A673 (cell line): Measurements from ENCODE around the gene TXNDC8.

Source experiments
- CTCF ChIP-seq: fragments of 300-800, 200-600 bp; sonication (generic); conservative IDR thresholded peaks from 2 replicates; pipeline ENCODE4 v1.5.1; 2017; ENCODE audit warnings: low read depth, mild to moderate bottlenecking, antibody characterized with exemption, low read length, moderate library complexity, mixed read lengths
- EZH2 ChIP-seq: fragments of 200-600 bp; sonication (generic); IDR thresholded peaks from 2 replicates; pipeline ENCODE4 v1.6.1; 2017; ENCODE audit warnings: borderline replicate concordance, low read depth, mild to moderate bottlenecking, mixed read lengths, antibody characterized with exemption, low read length; ENCODE audit not compliant: poor library complexity, severe bottlenecking

- TF ChIP-seq CTCF (no peak), EZH2 (no peak)
Observed at GRCh38 chr9:110351009-110351467, 13.4 kb upstream of the TXNDC8 start.
